UCSD-AML1 (cell line): ENCODE data around the gene SLC25A47.

Experiments
- DNase-seq: peaks from one replicate; lab custom pipeline; 2025; ENCODE audit not compliant: unreplicated experiment; lab: John Stamatoyannopoulos, UW

Gene SLC25A47

GRCh38 chr14:100374270-100374669 lies 51.1 kb downstream of the SLC25A47 start:
- no peak for DNase-seq

GRCh38 chr14:100374876-100375265 lies 51.7 kb downstream of the SLC25A47 start:
- no peak for DNase-seq

- peak; percentile 88 for DNase-seq
These were observed 52.3 kb downstream of the SLC25A47 start for GRCh38 chr14:100375266-100375962.

- peak; percentile 97 for DNase-seq
These were observed 53.0 kb downstream of the SLC25A47 start, which contains the start of gene WDR25 for GRCh38 chr14:100375963-100376735. TSS of gene WDR25 (plus strand) at chr14:100376485.

GRCh38 chr14:100376751-100377171 lies 53.6 kb downstream of the SLC25A47 start:
- no peak for DNase-seq
